Erythroblast (primary cell): ENCODE data around the gene RAB41.
"Not testable (repeated sequence)": the region's sequence is repeated elsewhere in the genome, so short reads cannot be mapped to it uniquely, and the experiment has no call there.

Experiments used
- GATA1 ChIP-seq: IDR thresholded peaks from 2 replicates; pipeline ENCODE4 v1.6.1; 2011; ENCODE audit warnings: low read depth, mild to moderate bottlenecking, control low read depth, low read length, moderate library complexity
- POLR2A ChIP-seq: IDR thresholded peaks from 2 replicates; pipeline ENCODE4 v1.6.1; 2011; ENCODE audit warnings: mild to moderate bottlenecking, low read length

GRCh38 chrX:70274029-70274428 lies 7.9 kb upstream of the RAB41 start:
- TF ChIP-seq POLR2A, GATA1: not testable (repeated sequence)
